Smooth muscle cell (in vitro differentiated cells): ENCODE results near the gene PLCL2. TPM values are rescaled to one million over a fixed set of nuclear protein-coding genes. Genes with fewer than 3 reads are reported as not detected.

Experiments used
- DNase-seq: peaks from one replicate; lab custom pipeline; 2025; ENCODE audit not compliant: unreplicated experiment; lab: John Stamatoyannopoulos, UW
- H2AFZ ChIP-seq: fragments of 200-600 bp; sonication (generic); 2 replicates; pipeline ENCODE4 v1.6.0; 2016; ENCODE audit warnings: antibody characterized with exemption, low read depth, mild to moderate bottlenecking
- H3F3A ChIP-seq: fragments of 200-600 bp; sonication (generic); 2 replicates; pipeline ENCODE4 v1.6.0; 2017; ENCODE audit warnings: antibody characterized with exemption, low read depth
- H3K27ac ChIP-seq: fragments of 200-600 bp; sonication (generic); 2 replicates; pipeline ENCODE4 v1.5.1; 2016; ENCODE audit warnings: low read depth, mild to moderate bottlenecking
- H3K27me3 ChIP-seq: fragments of 200-600 bp; sonication (generic); 2 replicates; pipeline ENCODE4 v1.6.1; 2016; ENCODE audit warnings: low read depth, mild to moderate bottlenecking
- H3K36me3 ChIP-seq: fragments of 200-600 bp; sonication (generic); 2 replicates; pipeline ENCODE4 v1.5.1; 2016; ENCODE audit warnings: low read depth
- H3K4me1 ChIP-seq: fragments of 200-600 bp; sonication (generic); 2 replicates; pipeline ENCODE4 v1.5.1; 2016; ENCODE audit warnings: low read depth
- H3K4me2 ChIP-seq: fragments of 200-600 bp; sonication (generic); 2 replicates; pipeline ENCODE4 v1.6.0; 2016; ENCODE audit warnings: mild to moderate bottlenecking
- H3K4me3 ChIP-seq: fragments of 200-600 bp; sonication (generic); 2 replicates; pipeline ENCODE4 v1.5.1; 2016; ENCODE audit warnings: mild to moderate bottlenecking
- H3K79me2 ChIP-seq: fragments of 200-600 bp; sonication (generic); 2 replicates; pipeline ENCODE4 v1.6.0; 2016; ENCODE audit warnings: low read depth, mild to moderate bottlenecking
- H3K9ac ChIP-seq: fragments of 200-600 bp; sonication (generic); 2 replicates; pipeline ENCODE4 v1.6.0; 2016; ENCODE audit warnings: low read depth
- H3K9me3 ChIP-seq: fragments of 200-600 bp; sonication (generic); replicated peaks from 2 replicates; pipeline ENCODE4 v1.5.1; 2016; ENCODE audit warnings: low read depth
- H4K20me1 ChIP-seq: fragments of 200-600 bp; sonication (generic); 2 replicates; pipeline ENCODE4 v1.6.0; 2016; ENCODE audit warnings: low read depth
- CTCF ChIP-seq: fragments of 200-600 bp; sonication (generic); IDR thresholded peaks from 2 replicates; pipeline ENCODE4 v1.5.1; 2017; ENCODE audit warnings: borderline replicate concordance, mild to moderate bottlenecking, antibody characterized with exemption; ENCODE audit not compliant: insufficient read depth, poor library complexity, severe bottlenecking
- WGBS: methylation state at CpG from one replicate; pipeline ENCODE4 v1.1.7; 2016; ENCODE audit warnings: low lambda C conversion rate; 5-methylcytosine and 5-hydroxymethylcytosine counted together
- polyA plus RNA-seq: library from polyadenylated mRNA; unstranded; fragments of >200 nt; fragmentation: Nextera tagmentation; extraction: Ambion mirVana; gene quantifications from 2 replicates; pipeline ENCODE4 v1.2.1, GENCODE V29; 2016
- total RNA-seq: library from RNA; depleted of rRNA; stranded (reverse); fragments of >200 nt; gene quantifications from 2 replicates; pipeline ENCODE4 v1.2.3, GENCODE V29; 2014

The PLCL2 gene
- total and polyA plus RNA-seq, 2 experiments from 2014 or later: 2.1 to 5.0 TPM

GRCh38 chr3:16912400-16913263 lies 27.9 kb downstream of the PLCL2 start:
- no peak overlapping the region for H3K27ac ChIP-seq

GRCh38 chr3:16913264-16913580 lies 28.5 kb downstream of the PLCL2 start:
- no peaks in the 10 kb centered on the region for H3K79me2 ChIP-seq
- no peak overlapping the region for H3K4me3 ChIP-seq
- 97% methylated on average over 2 of the region's 2 CpGs for WGBS
- no peak overlapping the region for H3K9ac ChIP-seq
- no peak overlapping the region for H3K4me2 ChIP-seq
- no peak for TF ChIP-seq CTCF
- H3F3A ChIP-seq: no peaks in the 10 kb centered on the region
- H3K27me3 ChIP-seq: no peaks in the 10 kb centered on the region
- no peak overlapping the region for H3K27ac ChIP-seq
- no peak for DNase-seq
- no peak overlapping the region for H2AFZ ChIP-seq
- H4K20me1 ChIP-seq: no peaks in the 10 kb centered on the region
- no peaks in the 10 kb centered on the region for H3K9me3 ChIP-seq
- peaks cover 4% of the 10 kb centered on the region for H3K4me1 ChIP-seq
- no peaks in the 10 kb centered on the region for H3K36me3 ChIP-seq

More at GRCh38 chr3:16912400-16913263, 27.9 kb downstream of the PLCL2 start:
- H3K9me3 ChIP-seq: no peaks in the 10 kb centered on the region
- H3K9ac ChIP-seq: no peak overlapping the region
- H3F3A ChIP-seq: no peaks in the 10 kb centered on the region
- H3K4me2 ChIP-seq: no peak overlapping the region
- no peak overlapping the region for H3K4me3 ChIP-seq
- no peak overlapping the region for H2AFZ ChIP-seq
- no peaks in the 10 kb centered on the region for H3K79me2 ChIP-seq
- no peak for DNase-seq
- no peaks in the 10 kb centered on the region for H3K27me3 ChIP-seq
- 92% methylated on average over 3 of the region's 3 CpGs for WGBS
- no peaks in the 10 kb centered on the region for H4K20me1 ChIP-seq
- TF ChIP-seq CTCF: no peak
- H3K36me3 ChIP-seq: no peaks in the 10 kb centered on the region
- peaks cover 7% of the 10 kb centered on the region for H3K4me1 ChIP-seq

GRCh38 chr3:16916840-16917239 lies 32.1 kb downstream of the PLCL2 start:
- Histone ChIP-seq H3K9ac (no peak overlapping the region), H3K27me3 (no peaks in the 10 kb centered on the region), H3F3A (no peaks in the 10 kb centered on the region), H3K4me1 (peaks cover 3% of the 10 kb centered on the region), H3K27ac (no peak overlapping the region), H3K79me2 (no peaks in the 10 kb centered on the region), H4K20me1 (no peaks in the 10 kb centered on the region), H3K9me3 (no peaks in the 10 kb centered on the region), H3K36me3 (no peaks in the 10 kb centered on the region), H3K4me3 (no peak overlapping the region), H3K4me2 (no peak overlapping the region), H2AFZ (no peak overlapping the region)
- WGBS: 63% methylated on average over 5 of the region's 5 CpGs
- TF ChIP-seq CTCF: no peak
- DNase-seq: no peak
